C4-2B (cell line): Measurements from ENCODE around the gene RASGRP3.

ENCODE experiments used
- H3K27ac ChIP-seq: fragments of 450-650 bp; 2 replicates; pipeline ENCODE4 v1.5.1; 2017
- CTCF ChIP-seq: fragments of 450-650 bp; conservative IDR thresholded peaks from 2 replicates; pipeline ENCODE4 v1.5.1; 2017; ENCODE audit warnings: mild to moderate bottlenecking
- ZFX ChIP-seq: fragments of 450-650 bp; IDR thresholded peaks from 2 replicates; pipeline ENCODE4 v1.6.1; 2017

RASGRP3 gene

DNA sequence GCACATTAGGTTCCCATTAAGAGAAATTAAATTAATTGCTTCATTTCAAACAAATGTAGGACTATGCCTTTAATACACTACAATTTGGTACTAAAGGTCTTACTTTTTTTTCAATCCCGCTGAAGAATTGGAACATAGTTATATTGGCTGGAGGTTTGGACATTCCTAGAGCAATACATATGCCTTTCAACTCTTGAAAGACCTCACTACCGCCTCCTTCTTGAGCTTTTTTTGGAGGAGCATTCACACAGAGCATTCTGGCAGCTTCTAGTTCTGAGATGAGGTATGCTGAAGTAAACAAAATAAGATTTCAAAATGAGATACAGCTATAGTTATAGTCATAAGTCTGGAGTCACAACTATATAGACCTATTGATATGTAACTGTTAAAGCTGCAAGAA lies 111.8 kb downstream of the RASGRP3 start:
- H3K27ac ChIP-seq: no peak overlapping the region
- TF ChIP-seq CTCF (no peak), ZFX (no peak)

DNA sequence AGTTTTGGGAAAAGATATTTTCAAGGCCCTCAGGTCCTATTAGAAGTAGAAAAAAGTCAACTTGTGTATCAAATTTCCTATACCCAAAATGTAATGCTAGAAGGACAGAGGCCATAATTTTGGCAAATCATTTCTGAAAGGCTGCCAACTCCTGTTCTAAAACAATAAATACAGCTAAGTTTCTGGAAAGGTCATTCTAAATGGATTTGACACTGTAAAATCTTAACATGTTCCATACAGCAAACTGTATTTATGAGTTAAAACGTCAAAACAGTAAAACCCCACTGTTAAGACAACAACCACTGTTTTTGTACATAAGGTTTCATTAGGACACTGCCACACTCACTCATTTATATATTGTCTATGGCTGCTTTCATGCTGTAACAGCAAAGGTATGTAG lies 113.0 kb downstream of the RASGRP3 start:
- TF ChIP-seq ZFX (no peak), CTCF (no peak)
- H3K27ac ChIP-seq: no peak overlapping the region

DNA sequence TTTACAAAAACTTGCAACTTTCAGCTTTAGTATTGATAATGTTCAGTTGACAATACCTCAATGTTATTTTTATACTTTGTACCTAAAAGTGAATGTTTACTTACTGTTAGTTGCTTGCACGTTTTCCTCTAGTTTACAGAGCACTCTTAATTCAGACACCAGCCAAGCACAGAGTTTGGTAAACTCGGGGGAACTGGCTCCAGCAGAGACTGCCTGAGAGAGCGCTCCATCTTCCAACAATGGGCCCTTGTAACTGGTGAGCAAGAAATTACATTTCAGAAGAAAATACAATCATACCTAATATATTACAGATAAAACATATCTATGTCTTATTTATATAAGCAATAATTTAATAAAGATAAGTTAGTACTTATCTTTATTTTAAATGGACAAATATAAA lies 118.9 kb downstream of the RASGRP3 start:
- no peak for TF ChIP-seq ZFX
- TF ChIP-seq CTCF: no peak
- H3K27ac ChIP-seq: no peak overlapping the region

DNA sequence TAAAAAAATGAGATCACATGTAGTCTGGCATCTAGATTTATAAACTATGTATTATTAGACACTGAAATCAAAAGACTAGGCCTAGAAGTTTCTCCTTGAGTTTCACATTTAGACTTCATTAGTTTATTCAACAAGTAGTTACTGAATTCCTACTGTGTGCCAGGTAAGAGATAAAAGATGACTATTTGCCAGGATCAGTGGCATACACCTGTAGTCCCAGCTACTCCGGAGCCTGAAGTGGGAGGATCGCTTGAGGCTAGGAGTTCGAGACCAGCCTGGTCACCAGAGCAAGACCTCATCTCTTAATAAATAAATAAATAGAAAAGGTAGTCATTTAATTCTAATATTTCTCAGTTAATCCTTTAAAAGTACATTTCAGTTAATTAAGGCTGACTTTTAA lies 120.6 kb downstream of the RASGRP3 start:
- no peak for TF ChIP-seq CTCF
- TF ChIP-seq ZFX: no peak
- no peak overlapping the region for H3K27ac ChIP-seq

- TF ChIP-seq CTCF (no peak), ZFX (no peak)
- peak overlapping the region; percentile 82 for H3K27ac ChIP-seq
Observed at GRCh38 chr2:33598561-33599174, 122.2 kb downstream of the RASGRP3 start.

GRCh38 chr2:33599175-33599942 lies 122.9 kb downstream of the RASGRP3 start, which contains the start of gene FAM98A:
TSS of gene FAM98A (minus strand) at chr2:33599299. CDS start at chr2:33599221, 78 bp downstream.
- H3K27ac ChIP-seq: peak within 1 kb of the TSS; percentile 82

More at GRCh38 chr2:33599175-33599942, 122.9 kb downstream of the RASGRP3 start, which contains the start of gene FAM98A:
- TF ChIP-seq ZFX: no peak
- TF ChIP-seq CTCF: no peak
